IMR-90 (cell line): Measurements from ENCODE around the gene PLEKHO2. TPM values are rescaled to one million over a fixed set of nuclear protein-coding genes. Genes with fewer than 3 reads are reported as not detected.
"Not testable (repeated sequence)": the region's sequence is repeated elsewhere in the genome, so short reads cannot be mapped to it uniquely, and the experiment has no call there.

Experiments
- ATAC-seq: fragments of 200-7000 bp; cut with Tn5 transposase; 2 replicates; pipeline ENCODE4 v1.9.1; 2020; ENCODE audit warnings: low read depth, mild to moderate bottlenecking, moderate library complexity
- BruUV-seq: library from RNA; stranded (reverse); fragments of 400-500 nt; replicated peaks from 2 replicates; lab custom pipeline; 2021; lab: Mats Ljungman, UMichigan
- CTCF ChIA-PET: fragments of 300-600 bp; formaldehyde crosslinking; extraction: SDS; loops from one replicate; lab custom pipeline; 2021; ENCODE audit warnings: antibody characterized with exemption; lab: Yijun Ruan, JAX
- POLR2A ChIA-PET: fragments of 300-600 bp; sonication (Branson Sonifier 250); formaldehyde crosslinking; loops from one replicate; lab custom pipeline; 2022; ENCODE audit warnings: antibody characterized with exemption; ENCODE audit not compliant: unreplicated experiment; lab: Charles Lee
- DNase-seq: peaks from one replicate; pipeline ENCODE4 v3.0.0; 2013
- H2AFZ ChIP-seq: replicated peaks from 2 replicates; pipeline ENCODE3; 2013; ENCODE audit warnings: low read length, mild to moderate bottlenecking; ENCODE audit not compliant: poor library complexity
- H2AK5ac ChIP-seq: 2 replicates; pipeline ENCODE4 v1.6.1; 2013; ENCODE audit warnings: low read depth, low read length, inconsistent platforms
- H2AK9ac ChIP-seq: replicated peaks from 2 replicates; pipeline ENCODE3; 2013; ENCODE audit warnings: mild to moderate bottlenecking, low read depth, low read length, moderate library complexity; ENCODE audit not compliant: poor library complexity
- H2BK120ac ChIP-seq: 2 replicates; pipeline ENCODE4 v1.6.1; 2013; ENCODE audit warnings: low read depth, low read length, inconsistent platforms
- H2BK15ac ChIP-seq: 3 replicates; pipeline ENCODE4 v1.6.1; 2013; ENCODE audit warnings: low read depth, low read length, inconsistent platforms
- H2BK20ac ChIP-seq: 2 replicates; pipeline ENCODE4 v1.6.1; 2013; ENCODE audit warnings: low read depth, mild to moderate bottlenecking, inconsistent platforms, low read length, moderate library complexity
- H2BK5ac ChIP-seq: 2 replicates; pipeline ENCODE4 v1.6.1; 2013; ENCODE audit warnings: mild to moderate bottlenecking, low read depth, low read length, inconsistent platforms; ENCODE audit not compliant: poor library complexity, severe bottlenecking
- H3K14ac ChIP-seq: replicated peaks from 2 replicates; pipeline ENCODE4 v1.6.1; 2013; ENCODE audit warnings: low read depth, low read length, inconsistent platforms
- H3K18ac ChIP-seq: 2 replicates; pipeline ENCODE4 v1.6.1; 2013; ENCODE audit warnings: low read depth, low read length, control low read depth
- H3K23ac ChIP-seq: 2 replicates; pipeline ENCODE4 v1.6.1; 2013; ENCODE audit warnings: low read depth, low read length, inconsistent platforms
- H3K27ac ChIP-seq: 2 replicates; pipeline ENCODE4 v1.5.1; 2013; ENCODE audit warnings: mild to moderate bottlenecking, control low read depth, low read length; ENCODE audit not compliant: insufficient read depth
- H3K27me3 ChIP-seq: 2 replicates; pipeline ENCODE4 v1.6.1; 2013; ENCODE audit warnings: low read length; ENCODE audit not compliant: control insufficient read depth, insufficient read depth
- H3K36me3 ChIP-seq: 2 replicates; pipeline ENCODE4 v1.6.1; 2013; ENCODE audit warnings: low read length, mixed read lengths; ENCODE audit not compliant: control insufficient read depth, insufficient read depth
- H3K4ac ChIP-seq: 2 replicates; pipeline ENCODE4 v1.6.1; 2013; ENCODE audit warnings: low read depth, low read length, inconsistent platforms
- H3K4me1 ChIP-seq: 2 replicates; pipeline ENCODE4 v1.6.1; 2013; ENCODE audit warnings: low read length, mixed read lengths; ENCODE audit not compliant: control insufficient read depth, insufficient read depth
- H3K4me2 ChIP-seq: 2 replicates; pipeline ENCODE4 v1.6.1; 2013; ENCODE audit warnings: low read depth, mild to moderate bottlenecking, control low read depth, low read length, moderate library complexity
- H3K4me3 ChIP-seq: 2 replicates; pipeline ENCODE4 v1.5.1; 2013; ENCODE audit warnings: low read depth, mild to moderate bottlenecking, control low read depth, low read length, moderate library complexity; ENCODE audit not compliant: insufficient read depth
- H3K56ac ChIP-seq: 2 replicates; pipeline ENCODE4 v1.6.1; 2013; ENCODE audit warnings: low read length, inconsistent platforms; ENCODE audit not compliant: insufficient read depth; ENCODE audit errors: extremely low read depth
- H3K79me1 ChIP-seq, 2 experiments: 2 replicates each; pipeline ENCODE4 v1.6.1; 2013; ENCODE audit warnings: low read length in 2 of 2, inconsistent platforms in 1 of 2, low read depth in 1 of 2
- H3K9ac ChIP-seq: 2 replicates; pipeline ENCODE4 v1.6.1; 2013; ENCODE audit warnings: low read depth, low read length, control low read depth
- H3K9me1 ChIP-seq: 2 replicates; pipeline ENCODE4 v1.6.1; 2013; ENCODE audit warnings: low read length, inconsistent platforms; ENCODE audit not compliant: insufficient read depth
- H3K9me3 ChIP-seq: 2 replicates; pipeline ENCODE4 v1.6.1; 2013; ENCODE audit warnings: low read length; ENCODE audit not compliant: control insufficient read depth, insufficient read depth
- H4K20me1 ChIP-seq: 2 replicates; pipeline ENCODE4 v1.6.1; 2013; ENCODE audit warnings: low read length, inconsistent platforms; ENCODE audit not compliant: insufficient read depth
- H4K5ac ChIP-seq: 2 replicates; pipeline ENCODE4 v1.6.1; 2013; ENCODE audit warnings: mild to moderate bottlenecking, low read depth, low read length, control low read depth
- H4K8ac ChIP-seq, 2 experiments: 2 replicates each; pipeline ENCODE4 v1.6.1; 2013; ENCODE audit warnings: low read depth in 2 of 2, low read length in 2 of 2, control low read depth in 1 of 2, inconsistent platforms in 1 of 2
- H4K91ac ChIP-seq: 2 replicates; pipeline ENCODE4 v1.6.1; 2013; ENCODE audit warnings: low read depth, low read length, inconsistent platforms; ENCODE audit not compliant: insufficient read depth
- WGBS, 2 experiments: methylation state at CpG; one replicate each; pipeline versions ENCODE4 v1.1.5 to v1.1.7; 2013; ENCODE audit warnings: missing lambda C conversion rate in 2 of 2; ENCODE audit not compliant: insufficient read length in 1 of 2; ENCODE audit errors: extremely low coverage in 2 of 2; 5-methylcytosine and 5-hydroxymethylcytosine counted together
- dilution Hi-C: fragments of 300-500 bp; cut with HindIII; formaldehyde crosslinking; loops from one replicate; pipeline ENCODE4 v1.14.3; 2018; ENCODE audit warnings: low sequenced_read_pairs; ENCODE audit not compliant: unreplicated experiment
- in situ Hi-C: fragments of 300-500 bp; cut with MboI; formaldehyde crosslinking; loops from 3 replicates; pipeline ENCODE4 v1.14.3; 2019; ENCODE audit warnings: low sequenced_read_pairs, inconsistent platforms, mixed read lengths
- intact Hi-C: fragments of 100-400 bp; cut with micrococcal nuclease; formaldehyde crosslinking; loops from 2 replicates; pipeline ENCODE4 v1.10.0; 2022
- polyA plus RNA-seq, 3 experiments: library from polyadenylated mRNA; depleted of rRNA; stranded (reverse); fragments of >200 nt; gene quantifications; 2 replicates each; pipeline ENCODE4 v1.2.3, GENCODE V29; 2012; ENCODE audit warnings: low replicate concordance in 1 of 3
- total RNA-seq: library from RNA; depleted of rRNA; stranded (reverse); fragments of >200 nt; gene quantifications from 2 replicates; pipeline ENCODE4 v1.2.3, GENCODE V29; 2012

The PLEKHO2 gene
- total and polyA plus RNA-seq, 2 of the 4 experiments (the other 2 are of a cell fraction) = 19.0 to 22.5 TPM

GRCh38 chr15:64795921-64796320, 45.8 kb upstream of the PLEKHO2 start:
- H4K8ac ChIP-seq, H2BK15ac ChIP-seq, H3K14ac ChIP-seq, H3K4me1 ChIP-seq, H2AK5ac ChIP-seq, H3K9me3 ChIP-seq, ATAC-seq, DNase-seq, H3K18ac ChIP-seq, H4K20me1 ChIP-seq, dilution Hi-C loops, CTCF ChIA-PET, H3K27ac ChIP-seq, H3K4me2 ChIP-seq, H2BK20ac ChIP-seq, H3K4ac ChIP-seq, intact Hi-C loops, H3K4me3 ChIP-seq, POLR2A ChIA-PET, H2AFZ ChIP-seq, H4K5ac ChIP-seq, H3K9ac ChIP-seq, H2BK120ac ChIP-seq, H3K56ac ChIP-seq, H3K27me3 ChIP-seq, BruUV-seq, H2BK5ac ChIP-seq, H3K79me1 ChIP-seq, H3K9me1 ChIP-seq, H2AK9ac ChIP-seq, in situ Hi-C loops, H3K23ac ChIP-seq, H4K91ac ChIP-seq, H3K36me3 ChIP-seq: not testable (repeated sequence)
- 92% methylated on average over 4 of the region's 9 CpGs; no CpG with 5 or more reads in 1 of the 2 experiments for WGBS, 2 experiments

DNA sequence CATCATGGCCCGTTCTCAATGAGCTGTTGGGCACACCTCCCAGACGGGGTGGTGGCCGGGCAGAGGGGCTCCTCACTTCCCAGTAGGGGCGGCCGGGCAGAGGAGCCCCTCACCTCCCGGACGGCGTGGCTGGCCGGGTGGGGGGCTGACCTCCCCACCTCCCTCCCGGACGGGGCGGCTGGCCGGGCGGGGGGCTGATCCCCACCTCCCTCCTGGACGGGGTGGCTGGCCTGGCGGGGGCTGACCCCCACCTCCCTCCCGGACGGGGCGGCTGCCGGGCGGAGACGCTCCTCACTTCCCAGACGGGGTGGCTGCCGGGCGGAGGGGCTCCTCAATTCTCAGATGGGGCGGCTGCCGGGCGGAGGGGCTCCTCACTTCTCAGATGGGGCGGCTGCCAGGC, 42.8 kb upstream of the PLEKHO2 start:
- H3K4me3 ChIP-seq, H2BK5ac ChIP-seq, H4K8ac ChIP-seq, H3K27ac ChIP-seq, H3K9me3 ChIP-seq, in situ Hi-C loops, dilution Hi-C loops, H2AK5ac ChIP-seq, POLR2A ChIA-PET, H3K4me2 ChIP-seq, ATAC-seq, H3K9me1 ChIP-seq, H3K36me3 ChIP-seq, H2AFZ ChIP-seq, H4K20me1 ChIP-seq, H3K14ac ChIP-seq, CTCF ChIA-PET, H2AK9ac ChIP-seq, H3K18ac ChIP-seq, H4K91ac ChIP-seq, H3K79me1 ChIP-seq, DNase-seq, H3K4me1 ChIP-seq, H2BK15ac ChIP-seq, H3K27me3 ChIP-seq, H3K56ac ChIP-seq, H2BK120ac ChIP-seq, H2BK20ac ChIP-seq, BruUV-seq, H3K4ac ChIP-seq, intact Hi-C loops, H3K23ac ChIP-seq, H3K9ac ChIP-seq, H4K5ac ChIP-seq: not testable (repeated sequence)
- no CpG with 5 or more reads among the region's 29 CpGs for WGBS, 2 experiments
